NCI-H2227 (cell line): ENCODE measurements around the gene FHIT.

Experiments used
- DNase-seq: peaks from one replicate; lab custom pipeline; 2025; ENCODE audit not compliant: unreplicated experiment; lab: John Stamatoyannopoulos, UW

Gene FHIT

GRCh38 chr3:60652829-60653228, 598.4 kb downstream of the FHIT start:
- DNase-seq = no peak

DNA sequence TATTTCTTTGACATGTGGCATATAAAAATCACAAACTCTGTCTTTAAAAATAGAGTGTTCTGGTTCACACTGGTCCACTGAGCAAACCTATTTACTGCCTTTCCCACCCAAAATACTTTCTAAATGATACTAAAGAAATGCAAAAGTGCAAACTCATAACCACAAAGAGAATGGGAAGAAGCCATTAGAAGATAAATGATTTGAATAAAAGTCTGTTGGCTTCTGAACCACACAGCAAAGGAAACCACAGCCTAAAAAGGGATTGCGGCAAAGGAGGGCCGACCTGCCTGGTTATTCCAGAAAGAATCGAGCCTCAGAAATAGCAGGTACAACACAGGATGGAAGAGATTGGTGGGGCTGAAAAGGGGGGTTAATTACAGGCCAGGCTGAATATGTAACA, 599.5 kb downstream of the FHIT start:
- no peak for DNase-seq

DNA sequence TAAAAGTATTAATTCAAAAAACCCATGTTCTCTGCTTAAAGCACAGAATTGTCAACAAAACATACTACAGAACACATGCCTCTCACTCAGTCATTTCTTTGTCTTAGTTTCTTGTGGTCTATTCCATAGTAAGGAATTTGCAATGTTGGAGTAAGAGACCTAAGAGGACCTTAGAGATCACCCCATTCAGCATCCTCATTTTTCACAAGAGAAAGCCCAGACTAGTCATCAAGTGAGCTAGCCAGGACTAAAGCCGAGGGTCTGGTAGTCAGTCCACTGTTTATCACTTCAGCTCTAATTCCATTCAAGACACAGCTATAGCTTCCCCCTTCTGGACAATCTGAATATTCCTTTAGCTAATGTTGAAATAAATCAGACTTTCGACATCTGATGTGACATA, 601.1 kb downstream of the FHIT start:
- no peak for DNase-seq

- no peak for DNase-seq
These were observed 605.5 kb downstream of the FHIT start for GRCh38 chr3:60645801-60646200.

GRCh38 chr3:60643831-60644230, 607.4 kb downstream of the FHIT start:
- DNase-seq = no peak

GRCh38 chr3:60641354-60641753, 609.9 kb downstream of the FHIT start:
- no peak for DNase-seq

DNA sequence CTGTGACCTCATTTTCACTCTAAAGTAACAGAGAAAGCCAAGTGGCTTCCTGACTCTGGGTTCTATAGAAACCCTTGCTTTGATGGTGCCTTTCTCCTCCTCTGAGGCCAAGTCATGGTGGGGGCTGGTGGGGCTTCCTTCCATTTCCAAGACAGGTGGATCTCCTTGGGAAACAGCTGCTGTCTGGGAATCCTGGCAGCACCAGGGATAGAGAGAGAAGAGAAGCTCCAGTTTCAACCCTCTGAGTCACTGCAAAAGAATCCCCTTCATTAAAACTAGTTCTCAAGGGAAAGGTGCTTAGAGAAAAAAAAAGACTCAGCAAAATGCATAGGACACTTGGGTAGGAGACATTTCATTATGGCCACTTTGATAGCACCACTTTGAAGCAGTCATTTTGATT, 614.4 kb downstream of the FHIT start:
- no peak for DNase-seq

- no peak for DNase-seq
These were observed 617.6 kb downstream of the FHIT start for GRCh38 chr3:60633644-60634043.

DNA sequence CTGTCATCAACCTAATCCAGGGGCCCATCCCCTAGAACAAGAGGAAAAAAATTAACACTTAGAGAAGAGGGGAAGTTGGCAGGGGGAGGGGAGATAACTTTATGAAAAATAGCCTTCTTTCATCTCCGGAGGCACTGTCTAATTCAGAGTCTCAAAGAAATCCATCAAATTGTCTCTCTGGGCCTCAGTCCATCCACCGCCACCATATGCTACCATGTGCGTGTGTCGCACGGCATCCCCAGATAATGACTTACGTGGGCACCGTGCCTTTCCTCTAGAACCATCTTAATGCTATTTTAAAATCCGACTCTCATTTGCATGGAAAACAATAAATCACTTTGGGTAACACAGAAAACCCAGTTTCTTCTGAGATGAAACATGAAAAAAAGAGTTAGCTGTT, 619.7 kb downstream of the FHIT start:
- DNase-seq = no peak

DNA sequence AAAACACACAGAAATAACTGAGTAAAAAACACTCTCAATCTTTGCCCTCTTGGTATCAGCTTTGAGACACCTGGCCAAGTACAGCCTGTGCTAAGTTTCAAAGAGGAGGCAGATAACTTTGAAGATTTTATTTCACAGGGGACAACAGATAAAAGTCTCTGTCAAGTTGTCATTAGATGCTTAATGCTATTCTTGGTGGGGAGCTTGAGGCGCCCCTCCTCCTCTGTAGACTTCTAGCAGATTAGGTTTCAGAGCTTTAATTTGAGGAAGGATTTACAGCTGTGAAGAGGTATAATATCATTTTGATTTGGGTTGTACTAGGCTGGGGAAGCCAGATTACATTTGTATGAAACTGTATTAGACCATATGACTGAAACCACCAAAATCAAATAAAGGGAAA, 620.3 kb downstream of the FHIT start:
- DNase-seq = no peak

DNA sequence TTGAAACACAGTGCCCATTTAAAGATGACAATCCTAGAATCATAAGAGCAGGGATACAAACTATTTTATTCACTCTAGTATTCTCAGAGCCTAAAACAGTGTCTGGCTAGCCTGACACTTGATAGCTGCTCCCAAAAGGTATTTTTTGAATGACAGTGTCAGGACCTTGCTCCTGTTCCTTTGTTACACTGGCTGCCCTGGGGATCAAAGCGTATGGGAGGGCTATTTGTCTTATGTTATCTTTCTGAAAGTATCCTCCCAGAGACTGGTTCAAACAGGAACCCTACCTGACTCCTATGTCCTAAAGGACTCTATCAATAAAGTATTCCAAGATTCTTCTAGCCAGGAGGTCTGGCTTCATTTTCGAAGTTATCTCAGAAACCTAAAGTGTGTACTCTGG, 621.4 kb downstream of the FHIT start:
- no peak for DNase-seq

DNA sequence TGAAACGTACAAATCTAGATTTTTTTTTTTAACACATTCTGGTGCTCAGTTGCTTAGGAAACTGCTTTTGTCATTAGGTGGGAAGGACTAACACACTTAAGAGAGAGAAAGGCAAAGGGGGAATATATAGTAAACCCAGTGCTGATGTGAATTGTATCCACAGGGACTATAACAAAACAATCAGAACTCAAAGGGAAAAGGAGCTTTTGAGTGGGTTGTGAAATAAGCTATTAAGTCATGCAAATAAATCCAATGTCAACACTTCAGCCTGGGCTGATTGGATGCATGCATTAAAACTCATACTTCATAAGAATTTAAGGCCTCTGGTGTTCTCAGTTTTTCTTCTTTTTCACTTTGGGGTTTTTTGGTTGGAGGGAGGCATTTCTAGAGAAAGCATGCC, 628.9 kb downstream of the FHIT start:
- no peak for DNase-seq

GRCh38 chr3:60617188-60617587, 634.1 kb downstream of the FHIT start:
- no peak for DNase-seq

DNA sequence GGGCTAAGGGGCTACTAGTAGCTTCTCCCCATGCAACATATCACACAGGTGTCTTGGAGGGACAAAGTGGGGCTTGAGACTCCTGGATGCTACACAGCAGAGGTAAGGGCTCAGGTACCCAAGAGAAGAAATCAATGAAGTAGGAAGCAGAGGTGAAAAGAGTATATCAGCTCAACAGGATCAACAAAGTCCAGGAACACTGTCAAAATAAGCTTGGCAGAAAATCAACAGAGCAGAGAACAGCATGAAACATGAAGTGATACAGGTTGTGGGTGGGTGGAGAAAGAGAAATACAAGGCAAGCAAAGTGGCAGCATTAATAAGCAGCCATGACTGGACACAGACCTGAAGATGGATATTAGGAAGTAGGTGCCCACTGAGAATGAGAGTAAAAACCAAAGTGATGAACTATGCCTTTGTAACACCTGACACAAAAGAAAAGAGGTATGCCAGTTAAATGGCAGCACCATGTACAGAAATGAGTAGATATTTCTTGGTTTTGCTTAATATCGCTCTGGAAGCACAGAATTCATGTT, 637.4 kb downstream of the FHIT start:
- DNase-seq = no peak

GRCh38 chr3:60610441-60611112, 640.7 kb downstream of the FHIT start:
- no peak for DNase-seq

- no peak for DNase-seq
These were observed 641.8 kb downstream of the FHIT start for GRCh38 chr3:60609446-60609845.

- no peak for DNase-seq
These were observed 647.4 kb downstream of the FHIT start for GRCh38 chr3:60603860-60604259.

GRCh38 chr3:60600848-60601247, 650.4 kb downstream of the FHIT start:
- DNase-seq = no peak

GRCh38 chr3:60599586-60599985, 651.7 kb downstream of the FHIT start:
- no peak for DNase-seq

GRCh38 chr3:60598671-60599070, 652.6 kb downstream of the FHIT start:
- no peak for DNase-seq

- no peak for DNase-seq
These were observed 657.2 kb downstream of the FHIT start for GRCh38 chr3:60594025-60594424.

GRCh38 chr3:60591267-60591666, 660.0 kb downstream of the FHIT start:
- DNase-seq = no peak

- no peak for DNase-seq
These were observed 662.4 kb downstream of the FHIT start for GRCh38 chr3:60588806-60589205.
